ELR (cell line): Measurements from ENCODE around the gene LRP1.

Experiments
- DNase-seq: peaks from one replicate; pipeline ENCODE4 v3.0.0-alpha.2; 2015; ENCODE audit warnings: low read depth

LRP1 gene

GRCh38 chr12:57094208-57095160 lies 33.8 kb upstream of the LRP1 start:
- DNase-seq, result no peak

DNA sequence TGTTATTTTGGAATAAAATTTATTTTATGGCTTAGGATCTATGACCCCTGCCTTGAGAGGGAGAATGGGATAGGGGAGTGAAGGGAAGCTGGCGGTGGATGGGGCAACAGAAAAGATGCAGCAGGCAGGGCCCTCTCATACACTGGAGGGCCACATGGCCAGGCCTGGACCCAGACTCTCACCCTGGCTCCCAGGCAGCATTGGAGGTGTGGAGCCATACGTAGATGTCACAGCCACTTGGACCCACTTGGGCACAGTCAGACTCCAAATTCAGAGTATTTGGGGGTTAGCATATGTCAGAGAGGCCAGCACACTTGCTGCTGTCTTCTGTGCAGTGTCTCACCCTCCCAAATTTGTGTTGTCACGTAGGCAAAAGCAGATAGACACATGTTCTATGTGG lies 32.8 kb upstream of the LRP1 start:
- DNase-seq, result no peak

GRCh38 chr12:57096099-57096572 lies 32.1 kb upstream of the LRP1 start:
- peak; percentile 15 for DNase-seq

DNA sequence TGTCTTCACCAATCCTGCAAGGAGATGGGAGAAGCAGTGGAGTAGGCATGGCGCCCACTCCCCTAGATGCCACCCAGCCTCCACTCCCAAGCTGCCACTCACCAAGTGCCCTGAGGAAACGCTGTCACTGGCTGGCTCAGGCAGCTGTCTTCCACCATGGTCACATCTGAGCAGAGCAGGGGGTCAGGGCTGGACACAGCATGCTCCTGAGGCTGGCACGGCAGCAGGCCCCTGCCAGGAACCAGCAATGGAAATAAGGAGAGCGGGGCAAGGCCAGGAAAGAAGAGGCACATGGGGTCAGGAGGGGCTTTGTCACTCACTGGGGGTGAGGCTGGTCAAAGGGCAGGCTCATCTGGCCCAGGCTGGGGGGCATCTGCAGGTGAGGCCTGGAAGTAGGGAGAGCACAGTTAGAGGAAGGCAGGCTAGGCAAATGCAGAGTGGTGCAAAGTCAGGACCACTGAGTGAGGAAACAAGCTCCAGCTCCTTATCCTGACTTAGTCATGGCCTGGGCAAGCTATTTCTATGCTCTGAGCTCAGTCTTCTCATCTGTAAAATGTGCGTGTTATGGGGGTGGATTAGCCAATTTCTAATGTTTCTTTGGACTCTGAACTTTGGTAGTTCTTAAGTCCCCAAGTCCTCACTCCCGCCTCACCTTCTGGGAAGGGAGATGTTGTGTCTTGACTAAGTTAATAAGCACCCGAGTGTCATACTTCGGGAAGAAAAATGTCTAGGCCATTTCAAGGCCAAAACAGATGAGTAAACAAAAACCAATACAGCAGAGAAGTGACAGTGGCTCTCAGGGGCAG lies 31.3 kb upstream of the LRP1 start:
- no peak for DNase-seq

- DNase-seq, result no peak
Observed at GRCh38 chr12:57097554-57097835, 30.8 kb upstream of the LRP1 start.

DNA sequence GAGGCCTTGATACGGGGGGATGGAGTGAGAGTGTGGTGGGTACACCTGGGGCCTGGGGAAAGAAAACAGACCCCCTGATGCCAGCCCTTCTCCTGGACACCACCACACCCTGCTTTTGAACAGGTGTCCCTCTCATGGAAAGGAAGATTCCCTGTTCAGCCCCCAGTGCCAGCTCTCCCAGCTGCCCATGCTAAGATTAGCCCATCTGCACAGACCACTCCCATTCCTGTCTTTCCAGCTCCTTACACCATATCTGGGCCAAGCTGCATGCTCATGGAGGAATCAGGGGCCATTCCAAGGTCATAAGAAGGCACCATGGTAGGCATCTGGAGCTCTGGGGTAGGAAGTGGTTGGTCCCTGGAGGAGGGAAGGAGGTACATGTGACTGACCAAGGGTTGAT lies 29.7 kb upstream of the LRP1 start:
- DNase-seq, result no peak

GRCh38 chr12:57099047-57099714 lies 29.1 kb upstream of the LRP1 start:
- peak; percentile 43 for DNase-seq

- DNase-seq, result no peak
Observed at GRCh38 chr12:57099766-57100165, 28.5 kb upstream of the LRP1 start.

GRCh38 chr12:57101892-57102695 lies 26.2 kb upstream of the LRP1 start:
- peak; percentile 60 for DNase-seq

DNA sequence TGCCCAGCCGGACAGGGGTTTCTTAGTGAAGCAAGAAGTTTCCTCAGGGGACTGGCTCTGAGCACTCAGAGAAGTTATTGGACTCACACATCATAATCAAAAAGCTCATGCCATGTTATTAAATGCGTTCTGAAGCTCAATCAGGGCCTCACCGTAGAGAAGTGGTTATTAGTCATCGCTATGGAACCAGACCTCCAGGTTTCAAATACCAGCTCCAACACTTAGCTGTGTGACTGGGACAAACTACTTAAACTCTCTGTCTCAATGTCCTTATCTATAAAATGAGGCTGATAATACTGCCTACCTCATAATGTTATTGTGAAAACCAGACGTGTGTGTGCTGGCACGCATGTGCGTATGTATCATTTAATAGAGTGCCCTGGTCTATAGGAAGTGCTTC lies 24.4 kb upstream of the LRP1 start:
- no peak for DNase-seq

DNA sequence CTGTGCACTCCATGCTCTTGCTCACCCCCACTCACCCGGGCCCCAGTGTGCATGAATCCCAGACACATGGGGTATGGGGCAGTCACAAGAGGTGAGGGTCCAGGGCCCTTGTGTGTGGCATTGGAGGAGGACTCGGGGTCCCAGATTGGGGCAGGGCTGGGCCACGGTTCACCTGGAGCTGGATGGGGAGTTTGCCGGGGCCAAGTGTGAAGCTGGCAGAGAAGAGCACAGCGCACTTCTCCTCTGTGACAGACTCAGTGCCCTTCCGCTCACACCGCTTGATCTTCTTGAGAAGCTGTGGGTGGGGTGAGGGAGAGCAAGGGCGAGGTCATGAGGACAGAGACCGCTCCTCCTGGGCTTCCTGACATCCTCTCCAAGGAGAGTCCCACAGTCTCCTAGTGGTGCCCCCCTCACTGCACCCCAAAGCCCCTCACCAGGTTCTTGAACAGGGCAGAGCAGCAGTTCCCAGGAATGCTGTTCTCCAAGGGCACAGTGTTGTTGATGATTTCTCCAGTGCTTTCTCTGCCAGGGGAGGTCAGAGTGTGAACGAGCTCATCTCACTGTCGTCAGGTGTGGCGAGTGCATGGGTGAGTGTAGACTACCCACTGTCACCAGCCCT lies 23.9 kb upstream of the LRP1 start:
- DNase-seq, result no peak

- DNase-seq, result no peak
Observed at GRCh38 chr12:57105011-57105753, 23.1 kb upstream of the LRP1 start.

DNA sequence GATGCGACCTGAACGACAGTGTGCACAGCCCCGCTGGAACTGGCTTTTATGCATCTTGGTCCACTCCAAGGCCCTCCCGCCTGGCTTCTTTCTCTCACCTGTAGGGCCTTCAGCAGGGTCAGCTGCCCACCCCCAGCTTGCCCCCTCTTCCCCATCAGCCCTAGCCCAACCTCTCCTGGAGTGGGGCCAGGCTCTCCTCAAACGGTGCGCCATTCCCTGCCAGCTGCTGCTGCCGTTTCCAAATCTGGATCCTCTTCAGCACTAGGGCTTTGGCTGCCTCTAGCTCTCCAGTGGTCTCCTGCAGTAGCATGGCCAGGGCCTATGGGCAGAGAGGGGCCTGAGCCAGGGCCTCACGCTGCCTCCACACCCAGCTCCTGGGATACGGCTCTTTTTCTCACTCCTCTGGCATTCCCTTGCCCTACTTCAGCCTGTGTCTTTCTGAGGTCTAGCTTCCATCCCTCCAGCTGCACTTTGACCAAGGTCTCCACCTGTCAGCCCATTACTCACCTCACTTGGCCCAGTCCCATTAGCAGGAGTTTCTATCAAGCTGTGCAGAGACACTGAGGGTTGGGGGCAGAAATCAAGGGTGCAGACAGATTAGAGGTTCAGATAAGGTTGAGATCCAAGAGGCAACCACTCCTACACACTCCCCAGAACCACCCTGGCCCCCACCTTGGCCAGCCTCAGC lies 22.1 kb upstream of the LRP1 start:
- no peak for DNase-seq

GRCh38 chr12:57107456-57108155 lies 20.7 kb upstream of the LRP1 start:
- no peak for DNase-seq

GRCh38 chr12:57109207-57110103 lies 18.8 kb upstream of the LRP1 start:
- DNase-seq, result no peak

- DNase-seq, result peak; percentile 71
Observed at GRCh38 chr12:57110104-57111030, 17.9 kb upstream of the LRP1 start.
